GM18517 (cell line): ENCODE data around the gene NATD1.

Experiments used
- ATAC-seq: cut with Tn5 transposase; IDR thresholded peaks from one replicate; pipeline ENCODE4 v1.9.1; 2021; ENCODE audit warnings: mild to moderate bottlenecking, moderate library complexity; ENCODE audit not compliant: unreplicated experiment

NATD1 gene

DNA sequence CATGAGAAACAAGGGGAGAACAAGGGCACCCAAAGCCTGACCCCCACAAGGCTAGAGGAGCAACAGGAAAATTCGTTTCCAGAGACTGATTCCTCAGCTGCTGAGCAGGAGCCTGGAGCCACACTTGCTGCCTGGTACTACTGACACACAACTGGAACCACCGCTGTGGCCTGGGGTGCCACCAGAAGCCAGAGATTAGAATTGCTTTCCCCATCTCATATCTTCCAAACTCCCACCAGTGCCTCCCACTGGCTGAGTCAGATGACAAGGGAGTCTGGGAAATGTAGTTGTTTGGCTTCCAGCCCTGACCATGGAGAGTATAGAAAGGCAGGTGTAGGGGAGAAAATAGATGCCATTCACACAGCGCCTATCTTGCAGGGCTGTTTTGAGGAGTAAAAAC is 35.1 kb downstream of the NATD1 start:
- ATAC-seq: no peak

DNA sequence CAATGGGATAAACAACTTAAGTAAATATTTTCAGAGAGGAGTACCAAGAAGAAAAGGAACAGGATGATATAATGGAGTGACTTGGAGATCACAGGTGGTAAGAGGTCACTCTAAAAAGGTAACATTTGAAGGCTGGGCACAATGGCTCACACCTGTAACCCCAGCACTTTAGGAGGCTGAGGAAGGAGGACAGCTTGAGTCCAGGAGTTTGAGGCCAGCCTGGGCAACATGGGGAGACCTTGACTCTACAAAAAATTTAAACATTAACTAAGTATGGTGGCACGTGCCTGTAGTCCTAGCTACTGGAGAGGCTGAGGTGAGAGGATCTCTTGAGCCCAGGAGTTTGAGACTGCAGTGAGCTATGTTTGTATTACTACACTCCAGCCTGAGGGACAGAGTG is 35.9 kb downstream of the NATD1 start:
- ATAC-seq: no peak

DNA sequence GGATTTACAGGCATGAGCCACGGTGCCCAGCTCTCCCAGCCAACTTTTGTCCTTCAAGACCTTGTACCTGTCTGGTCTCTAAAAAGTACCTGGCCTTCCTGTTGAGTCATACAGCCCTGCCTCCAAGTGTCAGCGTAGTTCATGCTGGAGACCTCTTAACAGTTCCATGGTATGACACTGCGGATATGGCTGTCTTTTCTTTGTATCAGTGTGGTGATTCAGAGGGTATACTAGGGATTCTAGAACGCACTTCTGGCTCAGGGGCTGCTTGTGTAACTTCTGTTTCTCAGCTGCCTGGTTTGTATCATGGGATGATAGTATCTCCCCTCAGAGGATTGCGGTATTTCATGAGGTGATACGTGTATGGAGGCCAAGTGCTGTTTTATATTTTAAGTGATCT is 37.3 kb downstream of the NATD1 start:
- ATAC-seq: no peak

DNA sequence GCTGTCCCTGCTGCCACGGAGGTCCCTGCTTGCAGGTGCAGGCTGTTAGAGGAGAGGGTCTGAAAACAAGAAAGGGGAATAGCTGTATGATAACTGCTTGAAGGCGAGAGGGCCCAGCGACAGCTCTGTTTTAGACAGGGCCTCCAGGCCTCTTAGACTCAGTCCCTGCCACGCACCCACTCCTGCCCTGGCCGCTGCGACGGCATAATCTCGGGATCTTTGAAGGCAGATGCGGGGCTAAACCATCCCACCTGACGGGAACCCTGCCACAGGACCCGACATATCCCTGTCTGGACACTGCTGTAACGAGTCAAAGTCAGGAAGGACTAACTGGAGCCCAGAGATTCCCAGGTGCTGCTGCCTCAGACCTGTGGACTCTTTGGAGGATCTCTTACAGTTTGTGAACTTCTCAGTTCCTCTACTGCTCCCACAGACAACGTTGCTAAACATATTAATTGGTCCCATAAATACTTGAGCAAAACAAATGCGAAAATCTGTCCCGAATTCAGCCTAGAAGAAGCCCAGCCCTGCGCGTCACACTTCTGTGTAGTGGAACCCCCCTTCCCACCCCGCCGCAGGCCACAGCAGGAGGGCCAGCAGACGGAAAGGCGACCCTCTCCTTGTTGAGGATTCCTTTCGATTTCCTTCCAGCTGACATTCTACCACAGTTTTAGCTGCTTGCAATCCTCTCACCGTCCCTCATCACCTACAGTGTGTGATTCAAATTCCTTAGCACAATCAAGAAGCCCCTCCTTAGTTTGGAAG is 38.3 kb downstream of the NATD1 start:
- no peak for ATAC-seq

DNA sequence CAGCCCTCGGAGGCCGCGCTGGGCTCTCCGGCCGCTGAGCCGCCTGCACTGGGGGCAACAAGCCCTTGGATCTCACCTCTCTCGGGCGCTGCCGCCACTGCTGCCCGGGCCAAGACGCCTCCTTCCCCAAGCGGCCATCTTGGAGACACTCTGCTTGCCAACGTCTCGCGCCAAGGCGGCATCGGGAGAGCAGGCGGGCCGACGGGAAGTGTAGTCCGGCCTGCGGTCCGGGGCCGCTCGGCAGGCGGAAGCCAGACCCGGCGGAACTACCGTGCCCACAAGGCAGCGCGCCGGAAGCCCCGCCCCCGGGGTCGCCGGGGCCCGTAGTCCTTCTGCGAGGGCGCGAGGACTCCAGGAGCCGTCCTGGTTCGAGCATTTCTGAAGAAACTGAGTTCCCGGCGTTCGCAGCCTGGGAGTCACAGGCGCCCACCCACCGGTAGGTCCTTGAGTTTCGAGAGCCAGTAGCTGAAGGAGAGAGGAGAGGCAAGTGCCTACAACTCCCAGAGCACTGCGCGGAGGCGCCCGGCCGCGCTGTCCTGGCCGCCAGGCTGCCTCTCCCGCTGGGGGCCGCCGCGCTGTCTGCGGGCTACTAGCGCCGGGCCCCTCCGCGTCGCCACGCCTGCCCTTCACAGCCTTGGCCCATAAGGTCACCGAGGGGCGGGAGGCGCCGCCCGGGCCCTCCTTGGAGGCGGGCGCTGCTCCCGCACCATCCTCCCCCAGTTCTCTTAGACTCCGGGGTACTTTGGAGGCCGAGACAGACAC is 39.0 kb downstream of the NATD1 start, which contains the start of gene TMEM11:
TSS of gene TMEM11 (minus strand) at position 147 of the 762 bp plus-strand sequence. CDS start at position 138, 9 bp downstream.
- peak; percentile 87 for ATAC-seq

DNA sequence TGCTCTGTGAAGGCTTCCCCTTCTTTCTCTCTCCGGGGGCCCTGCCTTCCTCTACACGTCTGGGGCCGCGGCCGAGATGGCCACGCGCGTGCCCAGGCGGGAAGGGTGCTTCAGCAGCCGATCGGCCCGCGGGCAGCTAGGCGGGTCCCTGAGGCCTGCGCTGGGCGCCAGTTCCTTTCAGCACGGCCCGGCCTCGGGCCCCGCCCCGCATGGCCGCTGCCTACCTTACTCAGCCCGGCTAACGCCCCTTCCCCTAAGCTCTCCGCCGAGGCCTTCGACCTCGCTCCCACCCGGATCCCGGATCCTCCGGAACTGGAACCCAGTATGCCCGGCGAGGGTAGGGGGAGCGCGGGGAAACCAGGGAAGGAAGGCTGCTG is 39.6 kb downstream of the NATD1 start:
- ATAC-seq: peak; percentile 28

DNA sequence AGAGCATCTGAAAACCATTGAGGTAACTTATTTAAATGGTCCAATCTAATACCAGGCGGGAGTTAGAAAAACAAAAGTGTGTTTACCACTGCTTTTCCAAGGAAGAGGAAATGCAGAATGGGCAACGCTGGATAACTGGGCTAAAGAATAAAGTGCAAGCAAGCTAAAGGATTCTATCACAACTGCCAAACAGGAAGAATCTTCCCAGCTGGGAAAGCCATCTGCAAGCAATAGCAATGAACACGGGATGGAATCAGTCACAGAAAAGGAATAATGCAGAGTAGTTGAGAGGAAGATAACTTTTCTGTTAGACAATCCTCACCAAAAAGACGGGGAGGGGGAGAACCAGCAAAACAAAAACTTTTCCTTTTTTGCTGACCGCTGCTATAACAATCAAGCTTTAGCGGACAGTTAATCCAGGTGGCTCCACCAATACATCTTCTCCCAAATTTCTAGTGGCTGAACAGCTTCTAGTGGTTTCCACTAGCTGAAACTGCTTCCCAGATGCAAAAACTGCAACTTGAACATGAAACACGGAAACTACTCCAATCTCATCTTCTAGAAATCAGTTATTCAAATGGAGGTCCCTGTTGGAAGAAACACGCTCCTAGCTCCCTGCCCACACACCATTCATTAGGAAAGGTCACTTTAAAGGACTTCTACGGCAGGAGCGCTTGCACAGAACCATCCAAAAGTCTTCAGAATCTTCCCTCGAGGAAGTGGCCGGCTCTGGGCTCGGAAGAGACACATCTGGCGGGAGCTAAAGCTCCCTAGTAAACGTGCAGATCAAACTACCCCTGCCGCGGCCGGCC is 40.2 kb downstream of the NATD1 start:
- no peak for ATAC-seq

DNA sequence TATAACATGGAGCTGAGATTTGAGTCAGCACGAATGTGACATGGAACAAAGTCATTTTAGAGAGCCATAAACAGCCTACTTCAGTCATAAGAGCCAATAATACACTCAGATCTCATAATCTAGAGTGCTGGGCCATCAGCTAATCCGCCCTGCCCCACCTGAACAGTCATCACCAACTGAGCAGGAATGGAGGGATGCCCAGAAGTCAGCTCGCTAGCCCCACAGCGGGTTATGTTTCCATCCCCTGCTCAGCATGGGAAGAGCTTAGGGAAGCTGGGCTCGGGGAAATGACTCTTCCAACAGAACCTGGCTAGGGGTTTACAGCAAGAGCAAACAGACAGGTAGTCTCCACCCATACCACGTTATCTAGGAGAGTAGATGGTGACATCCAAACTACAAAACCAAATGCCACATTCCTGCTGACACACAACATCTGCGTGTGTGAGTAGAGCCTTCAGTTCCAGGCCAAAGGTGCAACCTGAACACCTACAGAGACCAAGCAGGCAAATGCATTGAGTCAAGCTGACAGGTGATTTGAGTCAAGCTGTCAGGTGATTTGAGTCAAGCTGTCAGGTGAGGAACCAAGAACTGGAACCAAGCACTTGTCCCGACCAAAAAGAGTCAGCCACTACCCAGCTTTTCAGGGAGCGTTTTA is 41.3 kb downstream of the NATD1 start:
- no peak for ATAC-seq

DNA sequence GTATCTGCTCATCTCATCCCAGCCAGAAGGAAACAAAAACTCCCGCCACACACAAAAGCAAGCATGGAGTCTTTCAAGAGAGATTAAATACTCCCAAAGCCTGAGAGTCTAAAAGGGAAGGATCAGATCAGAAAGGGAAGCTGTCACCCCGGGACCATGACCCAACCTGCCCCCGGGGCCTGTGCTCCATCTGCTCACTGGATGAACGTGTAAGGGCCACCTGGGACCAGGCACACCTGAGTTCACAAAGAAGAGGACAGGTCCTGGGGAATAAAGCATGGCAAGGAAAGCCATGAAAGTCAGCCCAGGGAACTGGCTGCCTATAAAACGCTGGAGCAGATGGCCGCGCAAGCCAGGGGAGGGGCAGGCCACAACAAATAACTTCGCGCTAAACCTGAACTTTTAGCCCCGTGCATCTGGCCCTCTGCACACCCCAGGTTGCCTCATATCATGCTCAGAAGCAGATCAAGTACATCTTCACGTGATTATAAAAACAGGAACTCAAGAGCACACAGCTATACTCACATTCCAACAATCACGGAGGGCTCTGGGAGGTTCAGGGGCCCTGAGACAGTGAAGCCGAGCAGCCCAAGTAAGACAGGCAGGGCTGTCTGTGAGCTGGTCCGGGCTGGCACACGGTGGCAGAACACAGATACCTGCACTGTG is 42.7 kb downstream of the NATD1 start:
- ATAC-seq: no peak

DNA sequence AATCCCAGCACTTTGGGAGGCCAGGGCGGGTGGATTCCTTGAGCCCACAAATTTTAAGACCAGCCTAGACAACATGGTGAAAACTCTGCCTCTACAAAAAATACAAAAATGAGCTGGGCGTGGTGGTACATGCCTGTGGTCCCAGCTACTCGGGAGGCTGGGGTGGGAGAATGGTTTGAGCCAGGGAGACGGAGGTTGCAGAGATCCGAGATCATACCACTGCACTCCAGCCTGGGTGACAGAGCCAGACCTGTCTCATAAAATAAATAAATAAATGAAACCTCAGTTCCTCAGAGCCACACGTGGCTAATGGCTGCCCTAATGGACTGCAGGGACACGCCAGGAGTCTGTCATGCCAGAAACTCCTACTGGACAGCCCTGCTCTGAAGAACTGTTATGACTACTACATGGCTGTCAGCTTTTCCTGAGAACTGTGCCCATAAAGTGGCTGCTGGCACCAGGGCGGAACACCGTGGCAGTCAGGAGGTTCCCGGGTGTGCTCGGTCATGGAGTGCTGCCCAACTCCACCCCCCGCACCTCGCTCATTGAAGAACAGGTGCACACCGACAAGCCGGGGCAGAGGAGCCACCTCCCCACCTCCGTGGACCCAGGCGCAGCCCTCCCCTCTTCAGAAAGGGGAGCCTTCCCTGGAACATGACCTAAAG is 43.6 kb downstream of the NATD1 start:
- ATAC-seq: no peak

DNA sequence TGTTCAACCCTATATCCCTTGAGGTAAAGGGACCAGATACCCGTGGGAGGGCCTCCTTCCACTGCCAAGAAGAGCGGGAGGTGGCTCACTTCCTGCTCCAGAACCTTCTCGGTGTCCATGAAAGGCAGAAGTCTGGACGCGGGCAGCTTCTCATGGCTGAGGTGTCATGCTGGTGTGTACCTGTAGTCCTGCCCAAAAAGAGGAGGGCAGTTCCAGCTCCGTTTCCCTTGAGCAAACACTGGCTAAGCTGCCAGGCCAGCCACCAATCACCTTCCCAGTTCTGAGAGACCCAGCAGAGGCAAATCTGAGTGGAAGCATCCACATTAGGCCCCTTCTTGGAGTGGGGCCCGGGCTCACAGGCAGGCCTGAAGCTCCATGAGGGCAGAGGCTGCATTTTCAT is 44.9 kb downstream of the NATD1 start:
- ATAC-seq: no peak

DNA sequence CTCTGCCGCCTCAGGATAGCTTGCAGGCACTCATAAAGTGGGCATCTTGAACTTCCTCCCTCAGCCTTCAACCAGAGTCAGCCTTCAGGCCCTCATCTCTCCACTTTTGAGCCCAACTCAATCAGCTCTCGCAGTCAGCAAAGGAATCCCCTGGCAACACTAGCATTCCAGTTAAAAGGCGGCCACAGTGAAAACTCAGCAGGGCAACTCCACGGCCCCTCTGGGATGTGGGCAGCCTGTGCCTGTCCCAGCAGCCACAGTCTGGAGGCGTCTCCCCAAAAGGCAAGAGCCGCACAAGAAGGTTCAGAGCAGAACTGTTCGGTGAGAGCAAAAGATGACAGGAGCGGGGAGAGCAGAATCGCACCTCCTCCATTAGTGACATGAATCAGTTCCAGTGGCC is 48.3 kb downstream of the NATD1 start:
- no peak for ATAC-seq

DNA sequence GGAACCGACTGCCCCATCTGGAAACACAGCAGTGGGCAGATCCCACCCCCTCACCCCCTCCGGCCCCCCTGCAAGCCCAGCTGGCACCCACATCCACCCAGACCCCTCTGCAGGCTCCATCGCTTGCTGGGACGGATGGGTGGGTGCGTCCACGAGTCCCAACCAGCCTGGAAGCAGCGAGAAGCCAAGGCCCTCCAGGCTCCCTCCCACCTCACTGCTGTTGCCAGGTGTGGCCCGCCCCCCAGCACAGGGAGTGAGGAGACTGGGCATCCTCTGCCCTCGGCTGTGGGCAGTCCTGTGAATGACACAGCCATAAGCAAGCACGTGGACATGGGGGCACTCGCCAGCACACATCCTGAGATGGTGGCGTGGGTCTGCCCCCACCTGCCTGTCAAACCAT is 50.7 kb downstream of the NATD1 start:
- ATAC-seq: no peak

DNA sequence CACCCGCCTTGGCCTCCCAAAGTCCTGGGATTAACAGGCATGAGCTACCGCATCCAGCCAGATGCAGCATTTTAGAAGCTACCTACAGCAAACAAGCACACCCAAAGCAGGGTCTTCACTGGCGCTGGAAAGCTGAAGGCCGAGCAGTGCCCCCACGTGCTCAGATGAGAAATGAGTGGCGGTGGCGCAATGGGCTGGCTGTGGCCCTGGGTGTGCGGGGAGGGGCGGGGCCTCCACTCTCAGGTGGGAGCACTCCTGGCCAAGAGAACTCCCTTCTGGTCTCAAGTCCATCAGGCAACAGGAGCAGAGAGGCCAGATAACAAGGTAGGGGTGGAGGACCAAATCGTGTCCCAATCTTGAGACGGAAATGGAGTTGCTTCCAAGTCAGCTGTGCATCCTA is 51.3 kb downstream of the NATD1 start:
- ATAC-seq: no peak

DNA sequence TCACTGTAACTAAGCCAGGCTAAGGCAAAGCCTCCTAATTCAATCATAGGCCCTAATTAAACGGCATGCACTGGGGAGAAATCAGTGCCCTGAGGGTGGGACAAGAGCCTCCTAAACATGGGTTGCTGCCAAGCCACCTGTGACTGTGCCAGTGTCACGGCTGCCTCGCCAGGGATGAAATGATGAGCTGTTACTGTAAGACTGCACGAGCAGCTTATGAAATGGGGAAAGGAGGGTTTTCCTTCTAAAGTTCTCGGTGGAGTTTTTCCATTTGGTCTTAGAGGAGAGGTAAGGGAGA is 52.0 kb downstream of the NATD1 start:
- no peak for ATAC-seq

DNA sequence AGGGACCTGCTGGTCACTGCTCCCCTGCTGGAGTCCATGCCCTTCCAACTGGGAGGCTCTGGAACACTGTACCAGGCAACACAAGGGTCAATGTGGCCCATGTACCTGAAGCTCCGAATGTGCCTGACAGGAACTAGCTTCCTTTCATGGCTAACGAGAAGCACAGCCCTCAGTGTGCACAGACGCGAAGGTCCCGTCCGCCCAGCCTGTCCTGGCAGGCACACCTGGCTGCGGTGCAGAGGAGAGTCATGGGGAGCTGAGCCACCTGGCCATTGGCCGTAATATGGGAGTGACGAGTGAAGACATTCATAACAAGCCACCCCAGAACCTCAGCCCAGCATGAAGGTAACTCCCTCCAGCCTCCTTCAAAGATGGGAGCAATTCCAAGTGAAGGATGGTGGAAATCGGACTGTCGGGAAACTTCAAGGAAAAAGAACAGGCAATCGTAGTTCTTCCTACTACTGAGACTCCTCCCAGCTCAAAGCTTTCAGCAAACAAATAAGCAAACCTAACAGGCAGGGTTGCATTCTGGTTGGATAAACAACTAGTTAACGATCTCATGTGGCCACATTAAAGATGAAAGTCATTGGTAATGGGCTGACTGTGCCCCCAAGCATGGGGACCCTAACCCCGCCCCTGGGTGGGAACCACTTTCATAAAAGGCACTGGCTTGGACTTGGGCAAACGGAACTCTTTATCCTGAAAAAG is 52.5 kb downstream of the NATD1 start:
- ATAC-seq: no peak

DNA sequence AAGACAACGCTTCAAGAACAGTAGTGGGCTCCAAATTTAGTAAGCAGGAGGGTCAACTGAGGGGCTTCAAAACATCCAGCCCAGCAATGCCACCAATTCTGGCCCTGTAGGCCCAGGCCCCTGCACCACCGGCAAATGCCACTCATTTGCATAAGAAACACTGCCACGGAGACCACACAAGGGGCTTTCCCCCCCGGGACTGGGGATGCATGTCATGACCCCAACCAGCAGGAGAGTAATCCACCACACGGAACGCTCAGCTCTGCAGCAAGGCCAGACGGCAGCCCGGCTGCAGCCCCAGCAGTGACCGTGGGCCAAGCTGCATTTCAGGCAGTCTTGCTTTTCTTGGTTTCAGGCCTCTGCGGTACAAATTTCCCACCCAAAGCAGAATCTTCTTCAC is 53.4 kb downstream of the NATD1 start:
- ATAC-seq: no peak

DNA sequence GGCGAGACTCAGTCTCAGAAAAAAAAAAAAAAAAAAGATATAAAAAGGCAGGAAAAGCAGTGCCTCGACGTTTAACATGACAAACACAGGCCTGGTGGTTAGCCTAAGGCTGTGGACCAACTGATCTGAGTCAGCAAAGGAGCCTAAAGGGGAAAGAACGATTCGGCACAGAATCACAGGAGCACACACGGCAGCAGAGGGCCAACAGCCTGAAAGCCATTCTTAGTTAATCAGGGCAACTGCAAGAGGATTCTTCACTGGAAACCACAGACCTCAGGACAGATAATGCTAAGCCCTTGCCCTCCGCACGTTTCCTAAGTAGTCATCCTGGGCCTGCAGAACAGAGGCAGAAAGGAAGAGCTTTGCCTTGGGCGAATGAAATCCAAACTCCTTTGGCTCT is 53.9 kb downstream of the NATD1 start:
- ATAC-seq: no peak

DNA sequence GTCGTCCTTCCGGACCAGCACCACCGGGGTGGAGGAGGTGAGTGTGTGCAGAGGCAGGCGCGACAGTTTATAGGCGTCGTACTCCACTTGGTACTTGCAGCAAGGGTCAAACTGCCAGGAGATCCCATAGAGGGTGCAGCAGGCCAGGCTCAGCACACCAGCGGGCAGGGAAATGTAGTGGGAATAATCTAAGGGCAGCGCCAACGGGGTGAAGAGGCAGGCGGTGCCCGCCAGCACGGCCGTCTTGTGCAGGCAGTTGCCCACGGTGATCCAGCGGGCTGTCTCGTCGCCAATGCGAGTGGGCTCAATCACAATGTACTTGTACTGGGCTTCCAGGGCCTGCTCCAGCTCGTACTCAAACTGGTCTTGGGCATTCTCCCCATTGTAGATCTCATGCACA is 54.8 kb downstream of the NATD1 start:
- no peak for ATAC-seq

DNA sequence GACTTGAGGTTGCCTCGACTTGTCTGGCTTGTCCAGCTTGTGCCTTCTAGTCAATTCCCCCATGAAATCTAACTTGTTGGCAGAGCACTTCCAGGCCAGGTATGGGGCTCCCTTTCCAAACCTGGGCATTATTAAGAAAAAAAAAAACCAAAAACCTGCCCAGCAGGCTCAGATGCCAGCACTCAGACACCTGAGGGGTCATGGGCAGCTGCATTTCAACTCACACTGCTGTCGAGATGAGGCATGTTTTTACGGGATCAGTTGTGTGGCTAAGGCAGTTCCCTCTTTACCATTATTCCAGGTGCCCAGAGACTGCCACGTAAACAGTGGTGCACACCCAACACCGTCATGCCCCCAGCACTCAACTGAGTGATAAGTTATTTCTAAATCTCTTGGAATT is 57.1 kb downstream of the NATD1 start:
- ATAC-seq: no peak
